Skin epidermis (tissue), 12 donors: Measurements from ENCODE around the gene SCMH1.

Source experiments
- H3K27ac ChIP-seq, 21 experiments: fragments of 200-600 bp; sonication (generic) in 11 of 21; one replicate each; pipeline ENCODE4 v1.5.0; 2020; ENCODE audit warnings: mild to moderate bottlenecking in 3 of 21, inconsistent platforms in 2 of 21, moderate library complexity in 2 of 21
- H3K4me3 ChIP-seq, 7 experiments: fragments of 200-600 bp; sonication (generic) in 2 of 7; one replicate each; pipeline ENCODE4 v1.5.0; 2020; ENCODE audit warnings: inconsistent platforms in 2 of 7, mild to moderate bottlenecking in 2 of 7, moderate library complexity in 1 of 7

The SCMH1 gene

DNA sequence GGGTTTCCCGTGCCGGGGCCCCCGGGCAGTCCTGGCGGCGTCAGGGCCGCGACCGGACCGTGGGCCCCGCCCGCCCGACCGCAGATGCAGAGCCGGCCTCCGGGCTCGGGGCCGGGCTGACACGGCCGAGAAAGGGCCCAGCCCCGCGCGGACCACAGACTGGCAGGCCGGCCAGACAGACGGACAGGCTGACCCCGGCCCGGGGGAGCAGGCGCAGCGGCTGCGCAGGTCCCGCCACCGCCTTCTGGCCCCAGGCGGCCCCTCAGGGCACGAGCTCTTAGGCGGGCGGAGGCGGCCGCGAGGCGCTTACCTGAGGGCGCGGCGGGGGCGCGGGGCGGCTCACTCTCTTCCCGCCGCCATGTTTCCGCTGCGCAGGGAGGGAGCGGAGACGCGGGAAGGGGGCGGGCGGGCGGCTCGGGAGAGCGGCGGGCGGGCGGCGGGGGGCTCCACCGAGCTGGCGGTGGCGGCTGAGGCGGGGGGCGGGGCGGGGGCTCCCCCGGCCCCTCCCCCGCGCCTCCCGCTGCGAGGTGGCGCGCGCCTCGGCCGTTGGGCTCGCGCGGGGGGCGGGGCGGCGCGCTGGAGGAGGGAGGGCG is at the start of gene SCMH1:
SCMH1 (minus strand) TSS at position 558 of the 593 bp plus-strand sequence. CDS start 56,173 bp downstream, outside the sequence.
- peak within 1 kb of the TSS; percentile 77 to 98 (median 92) for H3K27ac ChIP-seq
- peak within 1 kb of the TSS; percentile 62 to 98 (median 86) for H3K4me3 ChIP-seq

DNA sequence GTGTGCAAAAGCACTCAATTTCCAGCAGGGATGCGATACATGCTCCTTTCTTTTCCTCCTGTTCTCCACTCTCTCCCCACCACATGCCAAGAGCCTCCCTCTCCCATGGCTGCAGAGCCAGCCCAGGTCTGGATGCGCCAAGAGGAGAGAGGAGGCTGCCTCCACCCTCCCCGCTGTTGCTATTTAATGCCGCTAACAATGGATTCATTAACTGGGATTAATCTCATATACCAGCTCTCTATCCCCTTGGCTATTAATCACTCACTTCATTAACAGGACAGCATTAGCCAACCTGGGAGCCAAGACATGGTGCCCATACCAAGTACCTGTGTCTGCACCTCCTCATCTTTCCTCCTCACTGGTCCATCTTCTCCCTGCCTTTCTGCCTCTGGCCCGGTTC is 49.1 kb upstream of the SCMH1 start:
- H3K4me3 ChIP-seq: no peak overlapping the region
- H3K27ac ChIP-seq: no peak overlapping the region

DNA sequence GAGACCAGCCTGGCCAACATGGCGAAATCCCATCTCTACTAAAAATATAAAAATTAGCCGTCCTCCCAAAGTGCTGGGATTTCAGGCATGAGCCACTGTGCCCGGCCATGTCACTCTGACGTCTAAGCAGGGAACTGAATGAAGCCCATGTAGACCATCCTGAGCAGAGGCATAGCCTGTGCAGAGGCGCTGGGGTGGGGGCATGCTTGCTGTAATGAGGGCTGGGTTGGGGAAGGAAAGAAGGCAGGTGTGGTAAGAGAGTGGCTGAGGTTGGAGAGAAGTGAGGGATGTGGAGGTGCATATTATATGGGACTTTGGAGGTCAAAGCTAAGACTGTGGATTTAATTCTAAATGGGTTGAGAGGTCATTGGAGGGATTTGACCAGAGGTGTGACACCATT is 47.1 kb upstream of the SCMH1 start:
- H3K27ac ChIP-seq: no peak overlapping the region
- H3K4me3 ChIP-seq: no peak overlapping the region

DNA sequence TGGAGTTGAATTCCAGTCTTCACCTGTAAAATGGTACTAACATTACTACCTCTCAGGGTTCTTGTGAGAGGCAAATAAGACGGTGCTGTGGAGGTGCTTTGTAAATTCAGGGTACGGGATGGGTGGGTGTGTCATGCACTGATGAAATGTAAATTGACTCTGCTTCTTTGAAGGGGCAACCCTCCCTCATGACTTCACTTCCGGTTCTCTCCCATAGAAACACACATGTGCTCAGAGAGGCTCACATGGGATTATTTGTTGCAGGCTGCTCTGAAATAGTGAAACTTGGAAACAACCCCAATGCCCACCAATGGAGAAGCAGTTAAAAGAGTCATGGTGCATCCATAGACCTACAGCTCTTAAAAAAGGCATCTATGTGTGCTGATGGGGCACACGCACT is 44.9 kb upstream of the SCMH1 start:
- Histone ChIP-seq H3K27ac (no peak overlapping the region), H3K4me3 (no peak overlapping the region)

DNA sequence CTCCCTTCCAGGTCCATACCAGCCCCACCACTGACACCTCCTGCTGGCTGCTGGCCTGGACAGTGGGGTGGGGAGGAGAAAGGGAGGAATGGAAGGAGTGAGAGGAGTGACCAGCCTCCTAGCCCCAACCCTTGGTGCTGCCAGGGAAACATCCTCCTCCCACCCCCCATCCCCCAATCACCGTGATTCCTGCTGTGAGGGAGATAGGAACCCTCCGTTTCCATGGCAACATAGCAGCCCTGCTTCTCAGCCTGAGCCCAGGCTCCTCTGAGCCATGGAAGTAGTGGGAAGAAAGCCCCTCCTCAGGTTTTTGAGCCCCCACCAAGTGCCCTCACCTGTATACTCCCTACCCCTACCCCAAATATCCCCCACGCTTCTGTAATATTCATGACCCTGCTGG is 44.4 kb upstream of the SCMH1 start:
- H3K27ac ChIP-seq: no peak overlapping the region
- H3K4me3 ChIP-seq: no peak overlapping the region

DNA sequence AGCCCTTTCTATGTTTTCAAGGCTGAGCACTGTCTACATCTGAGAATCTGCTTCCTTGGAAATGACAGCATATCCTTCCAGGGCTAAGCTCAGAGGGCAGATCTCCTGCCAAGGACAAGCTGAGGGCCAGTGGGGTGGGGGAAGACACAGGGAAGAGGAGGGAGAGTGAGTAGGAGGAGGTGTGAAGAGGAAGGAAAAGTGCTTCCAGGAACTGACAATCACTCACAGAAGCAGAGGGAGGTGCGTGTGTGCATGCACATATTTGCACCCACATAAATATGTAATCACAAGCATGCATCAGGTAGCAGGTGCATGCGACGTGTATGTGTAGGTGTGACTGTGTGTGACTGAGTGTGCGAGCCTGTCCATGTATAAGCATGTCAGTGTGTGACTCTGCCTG is 43.7 kb upstream of the SCMH1 start:
- H3K4me3 ChIP-seq: no peak overlapping the region
- H3K27ac ChIP-seq: no peak overlapping the region

DNA sequence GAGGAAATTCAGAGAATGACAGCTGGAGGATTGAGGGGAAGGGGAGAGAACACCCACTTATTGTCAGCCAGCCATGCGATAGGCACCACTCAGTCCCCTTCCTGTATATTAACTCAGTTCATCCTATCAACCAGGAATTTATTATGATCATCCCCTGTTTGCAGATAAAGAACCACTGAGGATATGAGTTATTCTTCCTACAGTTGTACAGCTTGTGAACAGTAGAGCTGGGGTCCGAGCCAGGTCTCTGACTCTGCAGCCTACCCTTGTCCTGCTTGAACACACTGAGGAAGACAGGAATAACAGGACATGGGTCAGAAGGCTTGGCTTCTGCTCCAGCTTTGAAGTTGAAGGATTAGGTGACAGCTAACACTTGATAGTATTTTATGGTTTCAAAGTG is 42.0 kb upstream of the SCMH1 start:
- Histone ChIP-seq H3K27ac (no peak overlapping the region), H3K4me3 (no peak overlapping the region)

DNA sequence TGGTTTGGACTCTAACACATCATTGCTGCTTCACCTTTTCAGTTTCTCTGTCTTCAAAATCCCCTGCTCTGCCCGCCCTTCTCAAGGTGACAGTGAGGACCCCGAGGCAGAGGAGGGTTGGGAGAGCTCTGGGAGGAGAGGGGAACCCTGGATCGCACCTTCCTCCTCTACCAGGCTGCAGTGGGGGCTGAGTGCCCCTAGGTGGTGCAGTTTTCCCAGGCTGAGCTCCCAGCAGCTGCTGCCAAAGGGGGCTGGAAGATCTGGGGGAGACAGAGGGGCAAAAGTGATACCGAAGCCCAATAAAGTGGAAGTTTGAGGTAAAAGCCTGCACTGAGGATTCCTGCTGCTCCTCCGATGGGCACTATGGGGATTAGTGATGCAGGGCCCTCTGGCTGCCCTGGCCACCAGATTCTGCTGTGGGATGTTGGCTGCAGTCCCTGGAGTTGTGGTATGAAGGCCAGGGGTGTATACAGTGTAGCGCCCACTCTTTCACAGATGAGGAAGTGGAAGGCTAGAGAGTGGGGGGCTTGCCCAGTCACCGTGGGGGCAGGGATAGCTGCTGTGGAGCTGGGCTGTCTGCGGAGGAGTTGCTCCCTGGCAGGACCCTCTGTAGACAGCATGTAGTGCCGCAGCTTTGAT is 40.7 kb upstream of the SCMH1 start:
- no peak overlapping the region for H3K27ac ChIP-seq

DNA sequence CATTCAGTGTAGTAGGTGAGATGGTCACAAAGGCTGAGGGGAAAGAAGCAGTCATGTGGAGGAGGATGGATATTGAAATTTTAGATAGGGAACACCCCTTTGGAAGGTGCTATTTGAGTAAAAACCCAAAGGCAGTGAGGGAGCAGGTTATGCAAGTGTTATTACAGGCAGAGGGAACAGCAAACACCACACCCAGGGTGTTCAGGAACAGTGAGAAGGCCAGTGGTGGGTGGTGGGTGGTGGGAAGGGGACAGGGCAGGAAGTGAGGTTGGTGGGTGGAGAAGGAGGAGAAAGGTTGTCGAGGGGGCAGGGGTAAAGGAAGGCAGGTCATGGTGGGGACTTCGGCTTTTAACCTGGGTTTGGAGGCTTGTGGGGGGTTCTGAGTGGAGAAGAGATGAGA is 39.2 kb upstream of the SCMH1 start:
- Histone ChIP-seq H3K4me3 (no peak overlapping the region), H3K27ac (no peak overlapping the region)

More for the DNA sequence above, 40.7 kb upstream of the SCMH1 start:
- H3K4me3 ChIP-seq: no peak overlapping the region

DNA sequence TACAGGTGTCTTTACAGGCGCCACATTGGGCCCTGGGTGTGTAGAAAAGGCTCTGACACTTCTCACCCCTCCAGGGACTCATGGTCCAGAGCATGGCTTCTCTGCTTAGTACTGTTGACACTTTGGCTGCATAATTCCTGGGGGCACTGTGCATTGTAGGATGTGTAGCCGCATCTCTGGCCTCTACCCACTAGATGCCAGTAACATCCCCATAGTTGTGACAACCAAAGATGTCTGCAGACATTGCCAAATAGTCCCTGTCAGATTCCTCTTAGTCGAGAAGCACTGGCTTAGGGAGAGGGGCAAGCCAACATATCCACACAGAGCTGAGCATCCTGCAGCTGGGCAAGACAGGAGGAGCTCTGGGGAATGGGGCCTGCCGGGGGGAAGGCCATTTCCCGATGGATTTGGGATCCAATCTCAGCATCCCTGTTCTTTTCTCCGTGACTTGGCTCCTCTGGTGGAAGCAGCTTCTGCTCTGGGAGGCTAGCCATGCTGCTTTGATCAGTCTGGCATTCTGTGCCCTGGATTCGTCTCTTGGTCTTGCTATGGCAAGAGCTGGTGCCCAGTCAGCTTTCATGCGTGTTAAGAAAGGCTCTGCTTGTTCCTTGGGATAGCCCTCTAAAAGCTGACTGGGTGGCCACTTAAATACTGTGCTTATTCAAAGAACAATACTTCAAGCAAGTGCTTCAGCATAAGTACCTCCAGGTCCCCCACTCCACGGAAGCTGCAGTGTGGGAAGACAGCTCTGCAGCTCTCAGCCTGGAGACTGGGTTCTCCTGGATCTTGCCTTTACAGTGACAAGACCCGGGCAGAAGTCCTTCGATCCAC is 38.3 kb upstream of the SCMH1 start:
- no peak overlapping the region for H3K27ac ChIP-seq
- H3K4me3 ChIP-seq: no peak overlapping the region

DNA sequence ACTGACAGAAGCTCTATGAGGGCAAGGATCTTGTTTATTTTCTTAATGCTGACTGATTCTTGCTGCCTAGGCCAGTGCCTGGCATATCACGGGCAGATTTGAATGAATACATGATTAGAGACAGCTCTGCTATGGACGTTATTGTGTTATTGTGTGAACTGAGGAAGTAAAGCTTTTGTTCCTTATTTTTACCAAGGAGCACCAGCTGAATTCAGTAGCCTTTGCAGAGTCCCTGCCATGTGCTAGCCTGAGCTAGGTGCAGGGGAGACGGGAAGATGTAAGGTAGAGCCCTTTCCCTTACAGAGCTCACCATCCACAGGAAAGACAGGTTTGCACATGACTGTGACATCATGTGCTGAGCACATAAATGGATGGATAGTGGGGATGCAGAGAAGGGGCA is 36.0 kb upstream of the SCMH1 start:
- H3K4me3 ChIP-seq: no peak overlapping the region
- no peak overlapping the region for H3K27ac ChIP-seq

DNA sequence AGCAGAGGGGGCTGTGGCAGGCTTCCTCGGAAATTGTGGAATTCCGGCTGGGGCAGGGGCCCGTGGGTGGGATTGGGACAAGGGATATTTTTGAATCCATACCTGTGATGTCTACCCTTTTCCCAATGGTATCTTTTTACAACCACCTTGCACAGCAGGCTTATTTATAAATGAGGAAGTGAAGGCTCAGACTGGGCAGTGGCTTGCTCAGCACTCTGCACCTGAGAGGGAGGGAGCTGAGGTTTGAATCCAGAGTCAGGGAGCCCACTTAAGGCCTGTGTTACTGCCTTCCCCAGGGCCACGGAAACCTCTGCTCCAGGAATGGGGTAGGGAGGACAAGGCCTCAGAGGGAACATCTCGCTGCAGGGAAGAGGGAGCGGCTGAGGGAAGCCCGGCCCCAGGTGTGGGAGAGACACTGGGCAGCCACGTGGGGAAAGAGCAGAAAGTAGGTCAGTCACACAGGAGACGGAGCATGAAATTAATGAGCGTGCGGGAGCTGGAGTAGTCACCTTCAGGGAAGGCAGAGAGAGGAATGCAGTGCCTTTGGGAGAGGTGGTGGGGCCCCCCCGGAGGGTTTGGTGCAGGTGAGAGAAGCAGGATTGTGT is 35.4 kb upstream of the SCMH1 start:
- H3K4me3 ChIP-seq: no peak overlapping the region
- no peak overlapping the region for H3K27ac ChIP-seq

DNA sequence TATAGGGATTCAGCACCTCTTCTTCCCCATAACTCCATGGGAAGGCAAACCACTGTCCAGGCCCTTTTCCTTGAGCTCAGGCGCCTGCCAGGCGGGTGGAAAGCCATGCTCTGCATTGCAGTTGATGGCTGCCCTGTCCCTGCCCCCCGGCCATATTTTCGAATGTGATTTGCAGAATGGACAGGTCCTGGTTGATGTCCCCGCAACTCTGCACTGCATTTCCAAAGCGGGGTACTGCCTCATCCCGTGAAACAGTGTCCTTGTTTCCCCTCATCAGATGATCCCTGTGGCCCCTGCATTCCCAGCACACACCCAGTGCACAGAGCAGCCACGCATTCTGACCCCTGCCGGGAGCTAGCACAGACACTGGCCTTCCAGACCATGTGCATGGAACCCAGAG is 33.7 kb upstream of the SCMH1 start:
- no peak overlapping the region for H3K4me3 ChIP-seq

DNA sequence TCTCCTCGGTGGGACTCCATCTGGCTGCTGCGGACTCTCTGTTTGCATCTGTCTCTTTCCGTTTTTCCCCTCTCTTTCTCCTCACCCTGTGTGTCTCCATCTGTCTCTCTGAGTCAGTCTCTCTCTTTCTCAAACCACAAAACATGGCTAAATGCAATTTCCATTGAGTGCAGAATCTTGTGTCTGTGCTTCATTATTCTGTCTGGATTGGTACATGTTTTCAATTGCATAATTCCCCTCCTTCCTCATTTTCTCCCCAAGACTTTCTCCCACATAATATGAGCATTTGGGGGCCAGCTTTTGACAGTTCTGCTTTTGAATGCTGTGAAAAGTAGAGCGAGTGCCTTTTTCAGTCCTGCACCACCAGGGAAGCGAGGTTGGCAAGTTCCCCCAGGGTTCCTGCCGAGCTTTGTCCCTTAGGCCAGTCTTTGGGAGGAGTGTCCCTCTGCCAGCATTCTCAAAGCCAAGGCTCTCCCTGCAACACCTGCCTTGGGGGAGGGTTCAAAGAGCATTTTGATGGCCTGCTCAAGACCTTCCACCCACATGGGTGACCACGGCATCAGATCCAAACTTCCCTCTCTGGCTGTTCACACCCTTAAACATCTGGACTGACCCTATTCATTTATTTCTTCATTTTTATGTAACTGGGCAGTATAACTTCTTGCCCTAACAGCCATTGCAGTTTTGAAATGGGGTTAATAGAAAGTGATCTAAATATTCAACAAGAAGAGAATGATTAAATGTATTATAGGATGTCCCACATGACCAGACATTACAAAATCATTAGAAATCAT is 32.8 kb upstream of the SCMH1 start:
- no peak overlapping the region for H3K4me3 ChIP-seq
- H3K27ac ChIP-seq: peak overlapping the region in 6 of 21 experiments; percentile 5 to 67 (median 66)

More for the DNA sequence above, 33.7 kb upstream of the SCMH1 start:
- H3K27ac ChIP-seq: peak overlapping the region in 1 of 21 experiments; percentile 52

DNA sequence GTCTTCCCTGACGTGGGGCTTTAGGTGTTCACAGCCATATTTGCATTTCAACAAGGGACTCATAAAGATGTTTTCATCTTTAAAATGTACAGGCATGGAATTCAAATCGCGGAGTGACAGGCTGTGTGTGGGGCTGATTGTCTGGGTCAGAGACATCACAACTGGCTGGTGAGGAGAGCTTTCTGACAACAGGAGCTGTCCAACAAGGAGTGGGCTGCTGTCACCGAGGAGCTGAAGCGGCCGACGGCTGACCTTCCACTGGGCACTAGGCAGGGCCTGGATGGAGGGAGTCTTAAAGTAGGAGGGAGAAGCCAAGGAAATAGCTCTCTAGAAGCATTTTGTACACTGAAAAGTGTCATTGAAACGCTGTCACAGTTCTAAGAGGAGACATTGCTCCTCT is 30.5 kb upstream of the SCMH1 start:
- no peak overlapping the region for H3K4me3 ChIP-seq
- H3K27ac ChIP-seq: no peak overlapping the region

DNA sequence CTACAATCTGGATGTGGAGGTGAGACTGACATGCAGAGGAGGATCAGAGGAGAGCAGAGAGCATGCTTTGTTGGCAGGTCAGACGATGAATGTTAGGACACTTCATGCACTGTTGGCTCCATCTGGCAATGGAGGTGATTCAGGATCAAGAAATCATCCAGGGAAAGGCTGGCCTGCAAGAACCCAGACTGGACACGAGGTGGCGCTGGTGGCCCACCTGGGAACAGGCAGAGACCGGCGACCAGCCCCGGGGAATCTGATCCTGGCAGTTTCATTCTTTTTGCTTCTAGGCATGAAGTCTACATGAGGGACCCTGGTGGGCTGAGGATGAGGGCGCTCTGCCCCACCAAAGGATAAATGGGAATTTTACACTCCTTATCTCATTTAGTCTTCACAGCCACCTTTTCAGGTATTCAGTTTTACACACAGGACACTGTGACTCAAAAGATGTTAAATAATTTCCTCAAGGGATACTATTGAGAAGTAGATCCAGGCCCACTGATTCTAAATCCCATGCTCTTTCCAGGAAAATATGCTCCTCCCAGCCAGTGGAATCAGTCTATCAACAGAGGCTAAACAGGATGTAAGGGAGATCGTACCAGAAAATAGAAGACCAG is 26.2 kb upstream of the SCMH1 start:
- H3K4me3 ChIP-seq: no peak overlapping the region

DNA sequence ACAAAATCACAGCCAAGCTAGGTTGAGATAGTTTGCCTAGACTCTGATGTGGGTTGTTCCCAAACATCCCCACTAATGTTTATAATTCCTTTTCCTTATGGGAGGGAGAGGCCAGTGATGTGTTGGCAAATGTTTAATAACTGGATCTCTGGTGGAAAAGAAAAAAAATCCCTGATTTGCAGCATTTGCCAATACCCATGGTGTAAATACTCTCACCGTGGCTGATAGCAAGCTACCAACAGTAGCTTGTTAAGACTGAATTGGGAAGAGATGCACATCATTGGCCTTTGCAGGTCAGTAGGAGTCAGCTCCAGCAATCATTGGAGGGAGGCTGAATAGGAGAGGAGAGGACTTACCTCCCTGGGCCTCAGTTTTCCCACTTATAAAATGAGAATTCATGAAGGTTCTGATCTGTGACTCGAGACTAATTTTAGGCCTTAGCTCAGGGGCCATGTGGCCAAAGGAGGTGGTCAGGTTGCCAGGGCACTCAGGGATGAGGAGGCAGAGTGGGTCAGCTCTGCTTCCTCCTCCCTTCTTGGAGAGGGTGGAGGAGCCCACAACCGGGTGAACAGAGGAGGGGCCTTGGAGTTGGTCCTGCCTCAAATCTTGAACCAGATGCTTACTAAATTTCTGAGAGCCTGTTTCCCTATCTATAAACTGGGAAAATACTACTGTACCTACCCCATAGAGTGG is 20.0 kb upstream of the SCMH1 start:
- Histone ChIP-seq H3K4me3 (no peak overlapping the region), H3K27ac (no peak overlapping the region)

More for the DNA sequence above, 26.2 kb upstream of the SCMH1 start:
- no peak overlapping the region for H3K27ac ChIP-seq

DNA sequence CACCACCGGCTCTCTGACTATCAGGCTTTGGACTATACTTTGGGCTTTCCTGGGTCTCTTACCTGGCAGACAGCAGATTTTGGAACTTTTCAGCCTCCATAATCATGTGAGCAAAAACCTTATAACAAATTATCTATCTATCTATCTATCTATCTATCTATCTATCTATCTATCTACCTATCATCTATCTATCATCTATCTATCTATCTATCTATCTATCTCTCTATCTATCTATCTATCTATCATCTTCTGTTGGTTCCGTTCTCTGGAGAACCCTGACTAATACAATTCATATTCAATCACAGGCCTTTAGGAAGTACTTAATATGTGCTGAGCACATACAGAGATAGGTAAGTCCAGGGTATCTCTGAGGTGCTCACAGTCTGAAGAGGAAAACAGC is 18.7 kb upstream of the SCMH1 start:
- Histone ChIP-seq H3K4me3 (no peak overlapping the region), H3K27ac (no peak overlapping the region)

DNA sequence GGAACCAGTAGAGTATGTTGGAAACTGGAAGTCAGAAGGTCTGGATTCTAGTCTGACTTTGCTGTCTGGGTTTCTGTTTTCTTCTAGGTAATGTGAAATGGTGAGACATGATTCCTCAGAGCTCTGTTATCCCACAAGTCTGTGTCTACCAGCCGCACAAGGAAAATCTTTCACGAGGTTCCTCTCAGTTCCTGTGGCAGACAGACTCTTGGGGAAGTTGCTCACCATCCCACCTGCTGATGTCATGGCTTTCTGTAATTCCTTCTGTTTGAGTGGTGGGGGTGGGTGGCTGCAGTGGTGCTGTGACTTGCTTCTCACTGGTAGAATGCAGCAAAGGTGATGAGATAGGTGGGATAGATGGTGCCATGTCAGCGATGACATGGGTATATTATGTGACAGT is 17.1 kb upstream of the SCMH1 start:
- Histone ChIP-seq H3K27ac (no peak overlapping the region), H3K4me3 (no peak overlapping the region)
